Iris pigment epithelial cell (primary cell): Measurements from ENCODE around the gene ADAMTS14.

Source experiments
- DNase-seq: peaks from one replicate; pipeline ENCODE4 v3.0.0-alpha.2; 2011; ENCODE audit warnings: low read depth

The ADAMTS14 gene

DNA sequence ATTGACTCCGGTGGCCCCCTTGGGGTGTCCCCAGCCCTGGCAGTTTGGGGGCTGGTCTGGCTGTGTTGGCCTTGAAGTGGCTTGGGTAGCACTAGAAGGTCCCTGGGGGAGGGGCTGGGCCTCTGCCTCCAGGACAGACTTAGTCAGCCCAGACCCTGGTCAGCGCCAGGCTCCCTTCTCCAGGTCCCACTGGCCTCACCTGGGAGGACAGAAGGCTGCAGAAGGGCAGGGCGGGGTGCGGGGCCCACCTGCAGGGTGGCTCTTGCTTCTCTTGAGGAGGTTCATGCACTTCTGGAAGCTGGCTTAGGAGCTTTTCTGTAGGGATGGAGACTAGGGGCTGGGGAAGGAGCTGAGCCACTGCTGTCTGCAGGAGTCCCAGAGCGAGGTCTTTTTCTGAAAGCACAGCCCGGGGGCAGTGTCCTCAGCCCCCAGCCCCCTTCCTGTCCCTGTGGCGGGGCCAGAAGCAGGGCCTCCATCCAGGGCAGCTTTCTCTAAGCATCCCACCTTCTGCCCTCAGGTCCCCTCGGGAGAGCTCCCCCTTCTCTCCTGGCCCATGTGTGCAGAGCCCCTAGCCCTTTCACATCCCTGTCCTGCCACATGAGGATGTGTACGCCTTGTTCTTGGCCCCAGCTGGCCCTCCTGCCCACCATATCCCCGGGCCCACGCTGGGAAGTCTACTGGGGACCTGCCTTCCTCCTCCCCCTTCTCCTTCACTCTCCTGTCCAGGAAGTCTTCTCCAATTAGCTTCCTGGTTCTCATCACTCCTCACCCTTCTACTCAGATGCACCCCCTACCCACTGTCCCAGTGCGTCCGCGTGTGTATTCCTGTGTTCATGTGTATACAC is 101.9 kb downstream of the ADAMTS14 start:
- no peak for DNase-seq

DNA sequence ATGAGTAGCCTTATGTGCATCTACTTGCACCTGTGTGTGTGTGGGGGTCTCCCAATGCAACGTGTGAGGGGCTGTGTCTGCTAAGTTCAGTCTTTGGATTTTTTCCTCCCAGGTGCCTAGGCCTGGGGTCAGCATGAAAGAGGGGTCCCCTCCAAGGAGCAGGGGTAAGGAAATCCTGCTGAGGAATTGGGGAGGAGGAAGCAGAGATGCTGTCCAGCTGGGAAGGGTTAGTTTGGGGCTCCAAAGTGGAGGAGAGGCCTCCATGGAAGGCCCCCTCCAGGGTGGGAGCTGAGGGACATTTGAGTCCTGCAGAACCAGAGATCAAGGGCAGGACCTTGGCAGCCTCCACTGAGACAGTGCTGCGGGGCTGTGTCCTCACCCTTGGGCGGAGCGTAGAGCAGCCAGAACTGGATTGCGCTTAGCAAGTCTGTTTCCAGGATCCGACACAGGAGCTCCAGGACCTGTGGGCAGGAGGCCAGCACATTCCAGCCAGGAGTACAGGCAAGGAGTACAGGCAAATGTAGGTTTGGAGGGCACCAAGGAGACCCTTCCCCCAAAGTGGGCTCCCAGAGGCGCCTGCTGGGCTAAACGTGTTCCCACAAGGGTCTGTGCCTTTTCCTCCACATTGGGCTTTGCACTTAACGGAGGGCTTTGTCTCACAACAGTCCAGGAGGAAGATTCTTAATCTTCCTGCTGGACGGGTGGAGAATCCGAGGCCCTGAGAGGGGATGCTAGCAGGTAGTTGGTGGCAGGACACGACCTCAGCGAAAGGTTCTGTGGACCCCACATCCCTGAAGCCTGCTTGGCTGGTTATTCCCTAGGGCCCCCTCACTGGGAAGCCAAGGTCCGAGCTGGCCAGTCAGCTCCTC is 102.7 kb downstream of the ADAMTS14 start:
- DNase-seq: no peak

DNA sequence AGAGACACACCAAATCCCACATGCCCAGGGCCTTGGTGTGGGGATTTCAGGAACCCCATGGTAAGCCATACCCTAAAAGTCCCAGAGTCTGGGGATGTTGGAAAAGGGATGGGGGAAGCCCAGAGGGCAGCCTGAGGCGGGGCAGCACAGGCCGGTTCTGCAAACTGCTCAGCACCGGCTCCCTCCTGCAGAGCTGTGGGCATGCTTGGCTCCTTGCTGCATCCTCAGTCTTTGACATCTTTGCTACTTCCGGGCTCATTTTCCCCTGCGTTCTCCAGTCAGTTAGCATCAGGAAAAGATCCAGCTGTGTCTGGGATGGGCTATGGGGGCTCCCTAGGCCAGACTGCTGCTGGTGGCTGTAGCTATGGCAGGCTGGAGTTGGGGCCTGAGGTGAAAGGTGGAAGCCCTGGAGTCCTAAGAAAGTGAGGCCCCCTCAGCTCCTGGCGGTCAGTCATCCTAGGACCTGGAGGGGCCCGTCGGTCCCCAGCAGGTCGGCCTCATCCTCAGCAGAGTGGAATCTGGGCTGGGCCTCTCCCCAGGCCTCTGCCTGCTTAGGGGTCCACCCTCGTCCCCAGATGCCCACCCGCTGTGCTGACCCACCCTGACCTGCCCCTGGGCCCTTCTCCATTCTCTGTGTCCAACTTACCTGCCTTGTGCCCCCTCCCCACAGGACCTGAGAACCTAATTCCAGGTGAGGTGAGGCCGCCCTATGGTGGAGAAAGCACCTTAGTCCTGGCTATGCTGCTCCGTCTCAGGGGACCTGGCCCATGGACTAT is 103.6 kb downstream of the ADAMTS14 start:
- DNase-seq: no peak

DNA sequence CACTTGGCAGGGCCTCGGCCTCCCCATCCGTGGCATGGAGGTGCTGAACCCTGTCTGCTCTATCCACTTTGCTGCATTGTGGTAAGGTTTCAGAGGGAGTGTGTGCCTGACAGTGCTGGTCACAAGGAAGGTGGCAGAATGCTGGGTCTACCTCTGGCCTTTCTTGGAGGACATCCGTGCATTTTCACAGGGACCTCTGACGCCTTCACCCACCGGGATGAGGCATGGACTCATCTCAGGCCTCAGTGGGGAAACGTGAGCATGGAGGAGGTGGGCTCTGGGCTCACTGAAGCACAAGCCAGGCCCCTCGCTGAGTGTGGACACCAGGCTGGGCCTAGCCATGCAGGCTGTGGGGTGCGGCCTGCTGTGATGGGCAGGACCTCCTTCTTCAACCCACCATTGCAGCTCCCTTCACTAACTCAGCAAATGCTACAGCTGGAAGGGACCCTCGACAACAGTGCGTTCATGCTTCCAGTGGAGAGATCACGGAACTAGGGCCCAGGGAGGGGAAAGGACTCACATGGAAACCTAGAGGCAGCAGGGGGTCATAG is 104.2 kb downstream of the ADAMTS14 start:
- no peak for DNase-seq

DNA sequence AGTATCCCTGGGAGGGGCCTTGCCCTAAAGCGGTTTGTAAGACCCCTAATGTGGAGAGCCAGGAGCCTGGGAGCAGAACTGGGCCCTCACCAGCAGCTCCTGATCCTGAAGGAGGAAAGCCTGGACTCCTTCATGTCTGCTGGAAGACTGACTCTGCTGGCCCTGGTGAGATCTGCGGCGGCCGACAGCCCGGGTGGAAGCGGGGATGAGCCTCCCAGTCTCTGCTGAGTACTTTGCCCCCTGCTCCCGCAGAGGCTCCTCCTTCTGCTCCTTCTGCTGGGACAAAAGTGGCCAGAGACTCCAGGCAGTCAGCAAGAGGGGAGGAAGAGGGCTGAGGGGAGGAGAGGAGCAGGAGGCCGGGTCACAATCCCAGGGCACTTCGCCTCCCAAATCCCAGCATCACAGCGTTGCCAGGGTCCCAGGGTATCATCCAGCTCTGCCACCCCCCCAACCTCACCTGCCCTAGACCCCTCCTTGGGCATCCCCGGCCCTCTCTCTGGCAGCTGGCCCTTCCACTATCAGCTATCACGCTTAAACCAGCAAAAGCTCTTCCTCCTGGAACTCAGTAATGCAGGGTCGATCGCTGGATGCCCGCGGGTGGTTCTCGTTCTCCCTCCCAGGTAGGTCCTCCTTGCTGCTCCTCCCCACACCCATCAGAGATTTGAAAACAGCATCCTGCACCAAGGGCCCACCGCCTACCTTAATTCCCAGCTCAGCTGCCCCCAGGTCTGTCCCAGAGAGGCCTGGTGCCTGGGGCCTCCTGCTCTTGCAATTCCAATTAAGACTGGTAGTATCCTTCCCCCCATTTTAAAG is 105.0 kb downstream of the ADAMTS14 start:
- DNase-seq: no peak

DNA sequence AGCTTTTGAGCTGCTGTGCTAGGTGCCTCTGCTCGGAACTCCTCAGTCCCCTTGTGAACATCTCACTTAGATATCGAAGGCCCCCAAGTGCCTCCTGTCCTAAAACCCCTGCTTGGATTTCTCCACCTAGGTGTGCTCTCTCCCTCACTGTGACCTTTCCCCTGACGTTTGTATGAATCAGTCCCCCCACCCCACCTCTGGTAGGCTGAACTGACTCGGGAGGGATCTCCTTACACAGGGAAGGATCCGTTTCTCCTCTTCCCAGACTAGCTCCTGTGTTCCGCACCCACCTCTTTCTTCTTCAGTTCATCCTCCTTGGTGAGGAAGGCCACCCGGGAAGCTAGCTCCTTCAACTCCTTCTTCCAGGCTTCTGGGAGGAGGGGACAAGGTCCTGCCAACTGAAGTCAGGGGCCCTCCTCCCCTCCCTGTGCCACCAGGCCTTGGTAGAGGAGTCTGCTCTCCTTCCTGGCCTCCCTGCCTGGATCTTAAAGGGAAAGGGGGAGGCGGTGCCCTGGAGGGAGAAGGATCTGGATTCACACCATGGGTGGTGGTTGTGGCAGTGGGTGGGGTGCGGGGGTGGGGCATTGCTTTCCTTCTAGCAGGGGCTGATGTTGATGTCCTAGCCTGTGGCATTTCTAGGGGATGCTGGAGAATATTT is 106.1 kb downstream of the ADAMTS14 start:
- DNase-seq: no peak

DNA sequence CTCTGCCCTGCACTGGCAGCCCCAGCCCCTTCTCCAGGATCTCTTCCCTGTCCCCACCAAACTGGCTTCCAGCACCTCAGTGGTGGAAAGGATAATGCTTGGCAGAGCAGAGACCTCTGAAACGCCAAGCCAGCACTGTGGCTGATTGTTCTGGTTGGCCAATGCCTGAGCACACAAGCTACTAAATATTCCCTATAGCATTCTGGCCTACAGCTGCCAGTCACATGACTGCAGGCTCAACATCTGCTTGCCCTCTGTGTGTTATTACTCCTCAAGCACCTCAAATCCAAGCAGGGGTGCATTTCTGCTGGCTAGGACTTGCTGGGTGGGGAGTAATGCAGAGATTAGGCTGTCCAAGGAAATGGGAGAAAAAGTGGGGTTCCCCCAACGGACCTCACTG is 106.8 kb downstream of the ADAMTS14 start:
- no peak for DNase-seq

DNA sequence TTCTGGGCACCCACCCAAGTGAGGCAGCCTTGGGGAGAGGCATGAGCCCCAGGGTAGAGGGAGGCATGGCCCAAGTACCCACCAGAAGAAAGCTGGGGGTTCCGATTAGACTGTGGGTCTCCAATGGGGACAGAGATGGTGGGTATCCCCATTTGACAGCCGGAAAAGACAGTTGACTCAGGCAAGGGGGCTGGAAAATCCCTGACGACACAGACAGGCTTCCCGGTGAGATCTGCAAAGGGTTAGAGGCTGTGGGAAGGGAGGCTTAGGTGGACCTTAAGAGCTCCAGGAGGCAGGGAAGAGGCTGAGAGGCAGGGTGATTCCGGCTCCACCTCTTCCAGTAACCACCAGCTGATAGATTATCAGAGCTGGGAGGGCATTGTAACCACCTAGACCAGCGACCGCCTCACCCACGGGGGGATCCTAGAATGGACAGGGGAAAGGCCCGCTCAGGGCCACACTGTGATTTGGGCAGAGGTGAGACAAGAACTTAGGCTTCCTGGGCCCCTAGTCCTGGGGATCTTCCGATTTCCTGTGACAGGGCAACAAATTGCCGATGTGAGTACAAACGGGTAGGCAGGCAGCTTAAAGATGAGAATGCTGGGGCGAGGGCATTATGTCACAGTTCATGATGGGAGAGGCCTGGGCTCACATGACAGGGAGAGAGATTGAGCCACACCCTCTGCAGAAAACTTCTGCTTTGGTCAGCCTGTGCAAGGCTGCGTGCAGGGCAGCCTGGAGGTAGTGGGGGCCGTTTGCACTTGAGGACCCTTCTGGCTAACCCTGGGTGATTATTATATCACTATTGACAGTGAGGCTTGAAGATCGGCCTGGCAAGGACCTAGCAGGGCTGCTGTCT is 107.4 kb downstream of the ADAMTS14 start:
- no peak for DNase-seq

DNA sequence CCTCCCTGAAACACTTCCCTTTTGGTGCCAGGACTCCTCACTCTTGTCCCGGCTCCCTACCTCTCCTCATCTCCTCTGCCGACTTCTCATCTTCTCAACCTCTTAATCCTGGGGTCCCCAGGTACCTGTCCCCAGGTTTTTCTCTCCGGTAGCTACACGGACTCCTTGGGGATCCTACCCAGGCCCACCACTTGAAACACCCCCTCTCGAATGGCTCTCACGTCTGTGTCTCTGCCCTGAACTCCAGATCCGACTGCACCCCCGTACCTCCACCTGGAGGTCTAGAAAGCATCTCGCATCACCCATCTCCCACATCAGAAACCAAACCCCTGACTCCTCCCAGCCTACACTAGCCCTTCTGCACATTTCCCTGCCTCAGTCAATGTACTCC is 108.1 kb downstream of the ADAMTS14 start:
- no peak for DNase-seq

DNA sequence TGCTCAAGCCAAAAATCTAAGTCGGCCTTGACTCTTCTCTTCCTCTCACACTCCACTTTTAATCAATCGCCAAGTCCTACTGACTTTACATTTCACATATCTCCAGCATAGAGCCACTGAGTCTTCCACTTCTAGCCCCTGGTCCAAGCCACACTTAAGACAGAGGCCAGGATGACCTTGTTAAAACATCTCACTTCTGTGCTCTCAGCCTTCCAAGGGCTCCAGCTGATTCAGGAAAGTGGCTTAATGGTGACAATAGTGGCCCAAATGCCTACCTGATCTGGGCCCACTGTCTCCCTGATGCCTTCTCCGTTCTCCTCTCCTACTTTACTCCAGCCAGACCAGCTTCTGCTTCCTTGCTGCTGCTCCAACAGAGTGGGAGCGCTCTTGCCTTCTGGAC is 108.5 kb downstream of the ADAMTS14 start:
- no peak for DNase-seq

DNA sequence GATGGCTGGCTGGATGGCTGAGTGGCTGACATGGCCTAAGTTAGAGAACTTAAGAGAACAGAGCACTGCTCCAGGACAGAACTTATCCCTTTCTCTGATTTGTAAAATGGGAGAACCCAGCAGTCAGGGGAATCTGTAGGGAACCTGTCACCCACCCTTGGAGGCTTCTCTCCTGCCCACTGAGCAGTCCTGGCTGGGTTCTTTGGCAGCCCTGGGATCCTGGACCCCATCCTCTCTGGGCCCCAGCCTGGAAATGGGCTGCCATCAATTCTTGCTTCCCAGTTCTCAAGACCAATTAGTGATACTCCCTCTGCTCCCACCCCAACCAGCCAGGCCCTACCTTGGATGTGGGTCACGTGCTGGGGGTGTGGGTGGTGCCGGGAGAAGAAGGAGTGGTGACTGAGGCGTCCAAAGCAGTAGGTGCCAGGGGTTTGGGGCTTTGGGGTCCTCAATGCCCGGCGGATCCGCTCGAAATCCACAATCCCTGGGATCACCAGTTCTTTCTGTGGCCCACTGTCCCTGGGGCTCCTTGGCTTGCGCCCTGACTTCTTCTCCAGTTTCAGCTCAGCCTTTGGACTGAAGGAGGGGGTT is 109.2 kb downstream of the ADAMTS14 start:
- no peak for DNase-seq

DNA sequence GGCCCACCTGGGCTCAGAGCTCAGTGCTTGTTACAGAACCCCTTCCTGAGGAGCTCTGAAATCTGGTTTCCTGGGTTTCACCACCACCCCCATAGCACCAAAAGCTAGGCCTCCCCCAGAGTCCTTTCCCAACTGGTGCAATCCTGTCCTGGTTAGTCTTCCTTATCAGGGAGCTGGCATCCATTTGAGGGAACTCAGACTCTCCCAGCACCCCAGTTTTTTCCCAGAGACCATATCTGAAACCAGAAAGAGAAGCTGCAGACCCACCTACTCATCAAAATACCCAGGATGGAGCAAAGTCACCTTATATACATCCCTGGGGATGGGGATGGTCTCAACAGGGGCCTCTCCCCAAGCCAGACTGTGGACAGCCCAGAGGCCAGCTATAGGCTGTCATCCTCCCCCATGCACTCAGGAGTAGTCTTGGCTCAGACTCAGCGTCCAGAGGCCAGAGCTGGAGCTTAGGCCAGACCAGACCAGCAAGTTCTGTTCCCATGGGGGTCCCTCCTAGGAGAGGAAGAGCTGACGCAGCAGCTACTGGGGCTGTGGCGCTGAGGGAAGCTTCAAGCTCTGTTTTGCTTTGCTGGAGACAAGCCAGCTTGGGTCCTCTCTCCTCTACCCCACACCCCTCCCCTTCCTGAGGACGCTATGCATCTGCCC is 109.9 kb downstream of the ADAMTS14 start:
- DNase-seq: no peak

DNA sequence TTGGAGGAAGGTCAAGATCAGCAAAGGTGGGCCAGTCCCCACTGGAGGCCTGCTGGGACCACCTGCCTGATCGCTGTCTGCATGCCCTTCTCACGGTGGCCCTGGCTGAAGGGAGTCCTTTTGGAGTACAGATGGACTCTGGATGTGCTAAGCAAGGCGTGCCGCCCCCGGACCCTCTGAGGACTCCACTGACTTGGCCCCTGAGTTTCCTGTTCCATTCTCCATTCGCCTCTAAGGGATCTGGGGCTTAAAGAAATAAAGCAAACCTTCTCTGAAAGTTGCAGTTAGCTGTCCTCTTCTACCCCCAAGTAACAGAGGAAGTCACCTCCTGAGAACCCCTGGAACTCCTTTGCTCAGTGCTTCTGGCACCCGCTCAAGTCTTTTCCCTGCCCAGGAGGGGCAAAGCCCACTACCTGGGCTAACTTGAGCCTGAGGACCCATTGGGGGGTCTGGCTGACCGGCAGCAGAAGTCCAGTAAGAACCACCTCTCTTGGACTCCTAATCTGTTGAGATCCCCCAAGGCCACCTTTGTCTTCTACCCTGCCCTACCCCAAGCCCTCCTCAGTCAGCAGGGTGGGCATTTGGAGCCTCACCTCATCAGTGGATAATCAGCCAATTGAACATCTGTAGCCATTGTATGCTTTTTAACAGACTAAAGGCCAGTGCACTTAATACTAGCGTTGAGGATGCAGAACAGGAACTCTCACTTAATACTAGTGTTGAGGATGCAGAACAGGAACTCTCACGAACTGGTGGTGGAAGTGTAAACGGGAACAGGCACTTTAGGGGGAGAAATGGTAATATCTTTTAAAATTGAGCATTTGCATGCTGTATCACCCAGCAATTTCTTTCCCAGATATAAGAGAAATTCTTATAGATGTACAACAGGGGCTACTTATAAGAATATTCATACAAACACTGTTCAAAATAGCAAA is 110.7 kb downstream of the ADAMTS14 start:
- no peak for DNase-seq

DNA sequence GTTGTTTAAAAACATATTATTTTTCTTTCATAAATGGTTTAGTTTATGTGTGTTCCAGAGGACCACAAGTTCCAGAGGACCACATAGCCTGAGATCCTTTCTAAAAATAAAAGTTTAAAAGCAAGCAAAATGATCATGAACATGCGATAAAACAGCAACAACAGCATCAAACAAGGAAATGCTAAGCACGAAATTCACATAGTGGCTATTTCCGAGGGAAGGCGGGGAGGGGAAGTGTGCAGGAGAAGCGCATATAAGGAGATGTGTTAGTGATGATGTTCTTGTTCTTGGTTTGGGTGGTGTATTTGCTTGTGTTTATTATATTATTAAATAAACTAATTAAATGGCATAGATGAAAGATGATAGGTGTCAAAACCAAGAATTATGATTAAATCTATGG is 111.7 kb downstream of the ADAMTS14 start:
- DNase-seq: no peak

DNA sequence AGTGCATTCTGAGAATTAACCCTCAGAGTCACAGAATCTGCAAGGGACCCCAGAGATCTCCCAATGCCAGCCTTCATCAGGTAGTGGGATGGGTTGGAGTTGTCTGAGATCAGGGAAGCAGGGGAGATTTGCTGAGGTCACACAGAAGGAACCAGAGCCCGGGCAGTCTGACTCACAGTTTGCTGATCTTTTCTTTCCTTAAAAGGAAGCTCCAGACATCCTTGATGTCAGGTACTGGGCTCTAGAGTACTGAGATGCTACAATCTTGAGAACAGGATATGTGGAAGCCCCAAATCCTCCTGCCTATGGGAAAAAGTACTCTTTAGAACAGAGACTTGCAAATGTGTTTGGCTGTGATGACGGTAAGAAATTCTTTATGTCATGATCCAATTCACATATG is 112.2 kb downstream of the ADAMTS14 start:
- peak; percentile 25 for DNase-seq

DNA sequence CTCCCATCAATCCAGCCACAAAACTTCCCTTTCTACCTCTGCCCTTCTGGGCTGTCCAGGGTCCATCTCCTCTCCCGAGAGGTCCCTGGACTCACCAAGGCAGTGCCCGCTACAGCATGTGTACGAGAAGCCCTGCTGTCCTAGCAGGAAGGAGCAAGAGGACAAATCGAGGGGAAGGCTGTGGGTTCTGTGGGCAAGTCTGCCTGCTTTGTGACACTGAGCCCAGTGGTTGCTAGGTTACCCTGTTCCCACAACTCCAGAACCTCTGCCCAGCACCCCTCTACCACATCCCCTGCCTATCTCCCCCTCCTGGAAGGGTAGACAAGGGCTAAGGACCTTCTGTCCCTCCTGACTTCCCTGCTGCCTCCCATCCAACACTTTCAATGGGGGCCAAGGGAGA is 112.9 kb downstream of the ADAMTS14 start, which contains the start of gene TBATA:
TBATA (minus strand) TSS at position 188 of the 400 bp plus-strand sequence. CDS start 1,998 bp downstream, outside the sequence.
- no peak for DNase-seq

DNA sequence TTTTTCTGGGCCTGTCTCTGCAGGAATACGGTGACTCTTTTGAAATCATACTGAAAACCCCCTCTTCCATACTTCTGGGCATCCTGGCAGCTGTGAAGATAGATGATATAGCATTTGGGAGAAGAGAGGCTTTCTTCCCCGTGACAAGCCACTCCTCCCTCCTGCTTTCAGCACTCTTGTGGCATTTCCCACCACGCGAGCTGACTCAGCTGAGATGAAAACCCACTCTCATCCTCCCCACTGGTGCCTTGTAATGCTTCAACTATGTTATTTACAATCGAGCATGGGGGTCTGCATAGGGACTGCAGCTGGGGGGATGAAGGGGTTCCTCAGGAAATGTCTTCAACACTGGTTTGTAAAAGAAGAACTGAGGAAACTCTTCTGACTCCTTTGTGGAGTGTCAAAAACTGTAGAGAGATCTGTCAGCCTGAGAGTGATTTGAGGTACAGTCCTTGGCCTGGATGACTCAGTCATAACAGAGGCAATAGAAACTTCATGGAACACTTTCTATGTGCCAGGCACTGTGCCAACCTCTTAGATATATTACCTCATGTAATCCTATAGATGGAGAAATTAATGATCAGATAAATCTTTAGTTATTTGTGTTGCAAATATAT is 114.6 kb downstream of the ADAMTS14 start:
- peak; percentile 56 for DNase-seq
